Liver (tissue), 3 donors: ENCODE measurements around the gene MKKS.

Experiments used
- ATF3 ChIP-seq: IDR thresholded peaks from 2 replicates; pipeline ENCODE4 v1.6.1; 2016; ENCODE audit warnings: antibody characterized with exemption
- CTCF ChIP-seq: fragments of 150-350 bp; IDR thresholded peaks from 2 replicates; pipeline ENCODE4 v1.5.1; 2017; ENCODE audit warnings: improper control_type of control experiment, low read depth, low read length; ENCODE audit not compliant: missing input control
- EGR1 ChIP-seq, 2 donors: IDR thresholded peaks; 2 replicates each; pipeline ENCODE4 v1.6.1; 2016 to 2018; ENCODE audit warnings: antibody characterized with exemption in 2 of 2, low read depth in 2 of 2
- GABPA ChIP-seq, 2 donors: IDR thresholded peaks in 1 of 2; conservative IDR thresholded peaks in 1 of 2; 2 replicates each; pipeline ENCODE4 v1.6.1; 2016; ENCODE audit warnings: antibody characterized with exemption in 2 of 2, mild to moderate bottlenecking in 1 of 2, moderate library complexity in 1 of 2
- REST ChIP-seq: IDR thresholded peaks from 2 replicates; pipeline ENCODE4 v1.6.1; 2016; ENCODE audit warnings: antibody characterized with exemption, mild to moderate bottlenecking
- TAF1 ChIP-seq: conservative IDR thresholded peaks from 2 replicates; pipeline ENCODE4 v1.6.1; 2016; ENCODE audit warnings: antibody characterized with exemption, mild to moderate bottlenecking
- YY1 ChIP-seq: IDR thresholded peaks from 2 replicates; pipeline ENCODE4 v1.6.1; 2016; ENCODE audit warnings: antibody characterized with exemption, mild to moderate bottlenecking
- donor health status: healthy.
- donor health status: healthy.

GRCh38 chr20:10461495-10461894, 27.5 kb upstream of the MKKS start:
- TF ChIP-seq TAF1 (no peak), CTCF (no peak), ATF3 (no peak), EGR1 (IDR thresholded peaks at IDR 0.05; ENCODE audit: low read depth in 2 of 2) (no peak), GABPA (IDR thresholded peaks at IDR 0.05 in 1 of 2, conservative IDR thresholded peaks at IDR 0.05 in 1 of 2) (no peak), YY1 (no peak), REST (no peak)
